Measurements from ENCODE around the gene GRAMD1B. TPM values are rescaled to one million over a fixed set of nuclear protein-coding genes. Genes with fewer than 3 reads are reported as not detected.

Gene GRAMD1B
- total RNA-seq, 1 experiment from 2014 or later: 82.1 TPM

- ATAC-seq (no peak), DNase-seq (no peak)
- no peaks in the 10 kb centered on the region for H3K9me3 ChIP-seq (ENCODE audit: low read length)
- no peaks in the 10 kb centered on the region for H3F3A ChIP-seq (ENCODE audit: low read length, unreplicated experiment)
- no peaks in the 10 kb centered on the region for H3K79me2 ChIP-seq (ENCODE audit: low read length)
- no peak overlapping the region for H3K27ac ChIP-seq (ENCODE audit: low read length)
- no peak overlapping the region for H3K4me3 ChIP-seq (ENCODE audit: low read length)
- H3K4me2 ChIP-seq (ENCODE audit: low read length): no peak overlapping the region
- no peaks in the 10 kb centered on the region for H3K4me1 ChIP-seq (ENCODE audit: insufficient read depth, low read length)
- H3K9ac ChIP-seq (ENCODE audit: low read length): no peak overlapping the region
- BruUV-seq (replicated peaks): no TSS peak
- CTCF ChIA-PET: interaction anchor here (0.6 to 0.8 kb wide), 2 partner anchors 11 to 111 kb away, joined by 3 to 5 read pairs; no protein-coding TSS in a partner anchor
- H3K9me2 ChIP-seq (replicated peaks; ENCODE audit: low read length): no peaks in the 10 kb centered on the region
- POLR2A ChIA-PET (ENCODE audit: unreplicated experiment): no interaction called here
- H3K36me3 ChIP-seq (ENCODE audit: low read depth, low read length): no peaks in the 10 kb centered on the region
- TF ChIP-seq CTCF (conservative IDR thresholded peaks at IDR 0.05; ENCODE audit: low read depth, low read length) (no peak), EZH2 (IDR thresholded peaks at IDR 0.05; ENCODE audit: low read length, unreplicated experiment) (no peak), EZH2phosphoT487 (IDR thresholded peaks at IDR 0.05; ENCODE audit: borderline replicate concordance, low read length) (no peak)
- intact Hi-C loops (cut with micrococcal nuclease): no loop called here
- no peak overlapping the region for H2AFZ ChIP-seq (ENCODE audit: low read length)
- H3K27me3 ChIP-seq (ENCODE audit: low read length): no peaks in the 10 kb centered on the region
- no peaks in the 10 kb centered on the region for H4K20me1 ChIP-seq (ENCODE audit: low read length)
These were observed 11.5 kb upstream of the GRAMD1B start for GRCh38 chr11:123418351-123419114.

DNA sequence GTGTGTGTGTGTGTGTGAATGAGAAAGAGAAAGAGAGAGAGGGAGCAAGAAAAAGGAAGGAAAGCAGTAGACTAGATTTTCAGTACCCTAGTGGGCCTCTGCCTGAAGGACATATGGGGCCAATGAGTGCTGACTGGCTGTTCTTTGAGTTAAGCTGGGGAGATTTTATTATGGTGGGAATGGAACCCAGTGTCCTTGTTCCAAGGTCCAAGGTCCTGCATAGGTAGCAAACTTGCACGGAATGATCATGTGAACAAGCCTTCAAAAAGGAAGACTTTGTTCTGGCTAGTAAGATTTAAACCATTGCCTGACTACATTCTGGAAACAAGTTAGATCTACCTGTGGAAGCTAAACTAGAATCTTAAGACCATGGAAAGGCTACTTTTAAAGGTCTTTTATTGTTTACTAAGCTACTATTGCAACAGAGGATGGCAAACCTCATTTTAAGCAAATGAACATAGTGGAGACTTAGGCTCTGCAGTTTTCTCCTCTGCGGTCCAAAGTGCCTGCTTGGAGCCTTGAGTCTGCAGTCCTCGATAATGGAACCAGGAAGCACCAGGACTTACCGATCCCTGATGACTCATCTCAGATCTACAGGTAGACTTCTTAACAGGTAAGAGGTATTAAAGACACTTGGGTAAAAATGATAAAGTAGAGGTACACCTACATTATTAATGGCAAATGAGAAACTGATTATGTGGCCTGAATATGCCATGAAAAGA, 10.2 kb upstream of the GRAMD1B start:
- CTCF ChIA-PET: interaction anchor here (0.6 kb wide), 1 partner anchor 10 kb away, joined by 3 read pairs; no protein-coding TSS in a partner anchor
- no peaks in the 10 kb centered on the region for H3K4me1 ChIP-seq (ENCODE audit: insufficient read depth, low read length)
- H3K79me2 ChIP-seq (ENCODE audit: low read length): no peaks in the 10 kb centered on the region
- no peaks in the 10 kb centered on the region for H4K20me1 ChIP-seq (ENCODE audit: low read length)
- no TSS peak for BruUV-seq (replicated peaks)
- H3K27ac ChIP-seq (ENCODE audit: low read length): no peak overlapping the region
- H3K9me3 ChIP-seq (ENCODE audit: low read length): no peaks in the 10 kb centered on the region
- no peaks in the 10 kb centered on the region for H3K9me2 ChIP-seq (replicated peaks; ENCODE audit: low read length)
- H2AFZ ChIP-seq (ENCODE audit: low read length): no peak overlapping the region
- TF ChIP-seq CTCF (conservative IDR thresholded peaks at IDR 0.05; ENCODE audit: low read depth, low read length): no peak
- TF ChIP-seq EZH2 (IDR thresholded peaks at IDR 0.05; ENCODE audit: low read length, unreplicated experiment): no peak
- no peak for TF ChIP-seq EZH2phosphoT487 (IDR thresholded peaks at IDR 0.05; ENCODE audit: borderline replicate concordance, low read length)
- no peaks in the 10 kb centered on the region for H3K36me3 ChIP-seq (ENCODE audit: low read depth, low read length)
- ATAC-seq (no peak), DNase-seq (no peak)
- H3K4me3 ChIP-seq (ENCODE audit: low read length): no peak overlapping the region
- H3K4me2 ChIP-seq (ENCODE audit: low read length): no peak overlapping the region
- intact Hi-C loops (cut with micrococcal nuclease): no loop called here
- no peaks in the 10 kb centered on the region for H3F3A ChIP-seq (ENCODE audit: low read length, unreplicated experiment)
- POLR2A ChIA-PET (ENCODE audit: unreplicated experiment): no interaction called here
- H3K27me3 ChIP-seq (ENCODE audit: low read length): no peaks in the 10 kb centered on the region; the same call in 1 of the 2 replicates
- H3K9ac ChIP-seq (ENCODE audit: low read length): no peak overlapping the region

DNA sequence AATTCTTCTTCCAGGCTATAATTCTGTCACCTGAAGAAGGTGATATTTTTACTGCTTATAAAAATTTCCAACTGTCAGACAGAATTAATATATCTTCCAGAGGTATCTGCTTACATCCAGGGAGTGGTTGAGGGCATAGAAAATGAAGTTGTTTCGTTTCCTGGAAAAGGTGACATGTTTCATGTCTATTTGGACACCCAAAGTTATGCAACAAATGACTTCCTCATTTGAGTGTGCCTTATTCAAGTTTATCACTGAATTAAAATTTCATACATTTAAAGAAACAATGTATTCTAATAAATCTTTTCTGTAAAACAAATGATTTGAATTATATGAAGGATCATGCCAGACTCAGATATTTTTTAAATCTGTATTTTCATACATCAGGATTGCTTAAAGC, 8.5 kb upstream of the GRAMD1B start:
- TF ChIP-seq EZH2phosphoT487 (IDR thresholded peaks at IDR 0.05; ENCODE audit: borderline replicate concordance, low read length) (no peak), EZH2 (IDR thresholded peaks at IDR 0.05; ENCODE audit: low read length, unreplicated experiment) (no peak), CTCF (conservative IDR thresholded peaks at IDR 0.05; ENCODE audit: low read depth, low read length) (no peak)
- H3K4me2 ChIP-seq (ENCODE audit: low read length): no peak overlapping the region
- no peaks in the 10 kb centered on the region for H3K4me1 ChIP-seq (ENCODE audit: insufficient read depth, low read length)
- no peaks in the 10 kb centered on the region; the same call in 1 of the 2 replicates for H3K27me3 ChIP-seq (ENCODE audit: low read length)
- intact Hi-C loops (cut with micrococcal nuclease): no loop called here
- H3K9me2 ChIP-seq (replicated peaks; ENCODE audit: low read length): no peaks in the 10 kb centered on the region
- no peak for ATAC-seq
- no TSS peak for BruUV-seq (replicated peaks)
- DNase-seq: no peak
- H3F3A ChIP-seq (ENCODE audit: low read length, unreplicated experiment): no peaks in the 10 kb centered on the region
- no peaks in the 10 kb centered on the region for H3K9me3 ChIP-seq (ENCODE audit: low read length)
- no peaks in the 10 kb centered on the region for H3K36me3 ChIP-seq (ENCODE audit: low read depth, low read length)
- POLR2A ChIA-PET (ENCODE audit: unreplicated experiment): no interaction called here
- H4K20me1 ChIP-seq (ENCODE audit: low read length): no peaks in the 10 kb centered on the region
- H3K27ac ChIP-seq (ENCODE audit: low read length): no peak overlapping the region
- no peak overlapping the region for H2AFZ ChIP-seq (ENCODE audit: low read length)
- no peak overlapping the region for H3K4me3 ChIP-seq (ENCODE audit: low read length)
- no peaks in the 10 kb centered on the region for H3K79me2 ChIP-seq (ENCODE audit: low read length)
- CTCF ChIA-PET: no interaction called here
- H3K9ac ChIP-seq (ENCODE audit: low read length): no peak overlapping the region
